ENCODE measurements around the gene ST8SIA1. TPM values are rescaled to one million over a fixed set of nuclear protein-coding genes. Genes with fewer than 3 reads are reported as not detected.

ST8SIA1 gene
- total and polyA plus RNA-seq, 2 of the 4 experiments (the other 2 are of a cell fraction), result not detected

DNA sequence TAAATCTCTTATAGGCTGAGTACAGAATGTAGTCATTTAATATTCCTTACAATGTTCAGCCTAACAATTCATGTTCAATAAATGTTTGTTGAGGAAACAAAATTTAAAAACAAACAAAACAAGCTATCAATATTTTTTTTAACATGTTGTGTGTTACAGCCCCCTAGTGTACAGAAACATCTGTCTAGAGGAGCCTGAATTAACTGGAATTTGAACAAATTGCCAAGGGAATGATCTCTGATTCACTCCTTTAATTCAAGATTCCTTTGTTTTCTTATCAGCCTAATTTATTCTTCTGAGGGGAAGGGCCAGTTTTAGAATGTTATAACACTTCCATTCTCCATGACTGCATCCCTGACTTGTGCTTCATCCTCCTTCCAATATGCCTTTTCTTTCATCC lies 161.3 kb downstream of the ST8SIA1 start:
- Histone ChIP-seq H3K27ac (ENCODE audit: insufficient read depth, low read length) (no peak overlapping the region), H3K4ac (ENCODE audit: low read depth, low read length) (no peak overlapping the region), H3K4me3 (ENCODE audit: insufficient read depth, low read depth, low read length) (no peak overlapping the region), H2BK20ac (ENCODE audit: low read depth, low read length) (no peak overlapping the region), H4K5ac (ENCODE audit: low read depth, low read length) (no peak overlapping the region), H2AFZ (replicated peaks; ENCODE audit: low read length, poor library complexity) (no peak overlapping the region), H3K4me2 (ENCODE audit: low read depth, low read length) (no peak overlapping the region), H3K23ac (ENCODE audit: low read depth, low read length) (no peak overlapping the region), H3K9me1 (ENCODE audit: insufficient read depth, low read length) (no peaks in the 10 kb centered on the region), H4K8ac (ENCODE audit: low read depth in 2 of 2, low read length in 2 of 2) (no peak overlapping the region), H2BK15ac (ENCODE audit: low read depth, low read length) (no peak overlapping the region), H2AK5ac (ENCODE audit: low read depth, low read length) (no peak overlapping the region), H3K9ac (ENCODE audit: low read depth, low read length) (no peak overlapping the region), H3K14ac (replicated peaks; ENCODE audit: low read depth, low read length) (no peak overlapping the region), H3K79me1 (ENCODE audit: low read depth in 1 of 2, low read length in 2 of 2) (no peaks in the 10 kb centered on the region), H2BK120ac (ENCODE audit: low read depth, low read length) (no peak overlapping the region), H2AK9ac (replicated peaks; ENCODE audit: low read depth, low read length, poor library complexity) (no peak overlapping the region), H4K91ac (ENCODE audit: insufficient read depth, low read depth, low read length) (no peak overlapping the region), H3K36me3 (ENCODE audit: control insufficient read depth, insufficient read depth, low read length) (no peaks in the 10 kb centered on the region), H3K18ac (ENCODE audit: low read depth, low read length) (no peak overlapping the region), H4K20me1 (ENCODE audit: insufficient read depth, low read length) (no peaks in the 10 kb centered on the region), H3K27me3 (ENCODE audit: control insufficient read depth, insufficient read depth, low read length) (no peaks in the 10 kb centered on the region), H2BK5ac (ENCODE audit: low read depth, low read length, poor library complexity, severe bottlenecking) (no peak overlapping the region), H3K4me1 (ENCODE audit: control insufficient read depth, insufficient read depth, low read length) (no peaks in the 10 kb centered on the region), H3K9me3 (ENCODE audit: control insufficient read depth, insufficient read depth, low read length) (no peaks in the 10 kb centered on the region), H3K56ac (ENCODE audit: extremely low read depth, insufficient read depth, low read length) (no peak overlapping the region)
- in situ Hi-C loops (cut with MboI; ENCODE audit: low sequenced_read_pairs) (no loop called here), intact Hi-C loops (cut with micrococcal nuclease) (no loop called here), dilution Hi-C loops (cut with HindIII; ENCODE audit: low sequenced_read_pairs, unreplicated experiment) (no loop called here)
- BruUV-seq (replicated peaks), result no TSS peak
- ChIA-PET POLR2A (ENCODE audit: unreplicated experiment) (no interaction called here), CTCF (no interaction called here)
- ATAC-seq (ENCODE audit: low read depth) (no peak), DNase-seq (no peak)
- TF ChIP-seq RAD21 (IDR thresholded peaks at IDR 0.05; ENCODE audit: low read length) (no peak), MXI1 (IDR thresholded peaks at IDR 0.05; ENCODE audit: borderline replicate concordance, low read depth, low read length) (no peak), RFX5 (IDR thresholded peaks at IDR 0.05; ENCODE audit: low read depth, low read length) (no peak), MAFK (IDR thresholded peaks at IDR 0.05; ENCODE audit: low read depth, low read length) (no peak), POLR2A (IDR thresholded peaks at IDR 0.05; ENCODE audit: low read depth, low read length) (no peak)
